Measurements from ENCODE around the gene LMAN1.

Gene LMAN1

DNA sequence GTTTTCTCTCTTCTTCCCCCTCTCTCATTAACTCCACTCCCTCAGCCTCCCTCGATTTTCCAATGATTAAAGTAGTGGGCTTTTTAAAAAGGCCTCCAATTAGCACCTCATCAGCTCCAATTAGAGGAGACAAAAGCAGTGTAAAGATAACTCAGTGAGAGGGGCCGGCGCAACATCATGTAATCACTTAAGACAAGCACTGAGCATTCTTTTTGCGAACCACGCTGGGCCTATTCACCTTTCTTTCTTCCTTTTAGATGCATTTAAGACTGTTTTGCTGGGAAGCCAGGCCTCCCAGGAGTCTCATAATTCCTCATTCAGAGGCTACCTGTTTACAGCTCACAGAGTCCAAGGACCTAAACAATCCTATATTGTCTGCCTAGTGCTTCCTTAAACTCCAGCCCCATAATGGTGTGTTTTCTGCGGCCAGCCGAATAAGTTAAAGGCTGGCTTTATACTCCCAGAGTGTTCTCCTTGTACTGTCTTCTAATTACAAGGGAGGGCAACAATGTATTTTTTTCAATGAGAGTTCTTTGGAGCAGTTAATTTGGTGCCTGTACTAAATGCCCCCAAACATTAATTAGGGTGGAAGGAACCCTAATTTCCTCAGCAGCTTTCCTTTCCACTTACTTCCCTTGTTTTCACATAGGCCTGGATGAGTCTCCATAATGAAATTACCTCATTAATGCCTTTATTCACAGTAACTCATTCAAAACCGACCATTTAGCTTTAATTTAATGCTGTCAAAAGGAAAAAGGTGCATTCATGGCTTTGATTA is 28.0 kb upstream of the LMAN1 start:
- peak overlapping the region in 1 of 11 experiments; percentile 44; a peak in 1 of 22 replicates for H3K27ac ChIP-seq
- no peak overlapping the region for H3K9ac ChIP-seq
- H3K9me3 ChIP-seq (replicated peaks in 1 of 11): no peaks in the 10 kb centered on the region
- no peaks in the 10 kb centered on the region for H4K20me1 ChIP-seq
- H3K36me3 ChIP-seq: no peaks in the 10 kb centered on the region
- TF ChIP-seq Cebpa-rat (IDR thresholded peaks at IDR 0.05): no peak
- no peak overlapping the region for H3K4me3 ChIP-seq
- peak overlapping the region in 3 of 11 experiments; percentile 32 to 52 (median 34); a peak in 3 of 22 replicates for H3K4me2 ChIP-seq
- H3K4me1 ChIP-seq: peaks cover 8 to 28% (median 19%) of the 10 kb centered on the region in 10 experiments; a peak in 19 of 20 replicates
- H3K27me3 ChIP-seq: no peaks in the 10 kb centered on the region

DNA sequence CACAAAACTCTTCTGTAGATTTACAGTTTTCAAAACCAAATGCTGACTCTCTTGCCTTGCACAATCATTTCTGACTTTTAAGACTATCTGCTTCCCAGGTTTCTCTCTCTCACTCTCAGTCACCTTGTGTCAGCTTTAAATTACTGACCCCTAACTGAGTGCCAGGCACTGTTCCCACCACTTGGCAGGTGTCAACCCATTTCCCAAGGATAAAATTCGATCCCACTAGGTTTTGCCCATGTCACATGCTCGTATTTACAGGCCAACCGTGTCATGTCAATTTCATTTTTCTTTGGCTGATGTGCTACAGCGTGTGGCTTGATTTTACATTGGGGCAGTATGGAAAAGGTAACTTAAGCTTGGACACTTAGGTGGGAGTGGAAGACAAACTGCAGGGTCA is 26.1 kb upstream of the LMAN1 start:
- Histone ChIP-seq H3K9me3 (replicated peaks in 1 of 11) (no peaks in the 10 kb centered on the region), H3K36me3 (no peaks in the 10 kb centered on the region), H4K20me1 (no peaks in the 10 kb centered on the region), H3K4me3 (no peak overlapping the region), H3K27me3 (no peaks in the 10 kb centered on the region), H3K27ac (no peak overlapping the region), H3K4me1 (peaks cover 8 to 25% (median 19%) of the 10 kb centered on the region in 10 experiments; a peak in 19 of 20 replicates), H3K9ac (no peak overlapping the region), H3K4me2 (no peak overlapping the region)
- no peak for TF ChIP-seq Cebpa-rat (IDR thresholded peaks at IDR 0.05)

DNA sequence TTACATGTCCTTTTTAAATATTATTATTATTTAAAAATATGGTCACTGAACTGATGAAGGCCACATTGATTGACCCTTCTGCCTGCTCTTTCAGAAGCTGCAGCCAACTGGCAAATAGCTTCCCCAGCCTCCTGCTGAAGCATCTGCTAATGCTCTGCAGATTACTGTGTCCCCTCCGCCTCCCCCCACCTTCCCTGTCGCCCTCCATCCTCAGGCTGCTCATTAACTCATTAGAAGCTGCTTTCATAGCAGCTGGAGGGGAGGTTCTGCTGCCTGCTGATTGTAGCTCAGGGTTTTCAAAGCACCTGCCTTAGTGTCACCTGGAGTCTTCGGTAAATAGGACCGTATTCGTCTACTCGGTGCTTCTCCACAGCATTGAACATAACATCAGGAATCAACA is 24.8 kb upstream of the LMAN1 start:
- no peak overlapping the region for H3K9ac ChIP-seq
- no peaks in the 10 kb centered on the region for H3K27me3 ChIP-seq
- H4K20me1 ChIP-seq: no peaks in the 10 kb centered on the region
- no peak overlapping the region for H3K4me3 ChIP-seq
- peaks cover 0 to 15% (median 13%) of the 10 kb centered on the region in 10 experiments; a peak in 17 of 20 replicates for H3K4me1 ChIP-seq
- no peaks in the 10 kb centered on the region for H3K36me3 ChIP-seq
- H3K27ac ChIP-seq: no peak overlapping the region
- H3K9me3 ChIP-seq (replicated peaks in 1 of 11): no peaks in the 10 kb centered on the region
- TF ChIP-seq Cebpa-rat (IDR thresholded peaks at IDR 0.05): no peak
- H3K4me2 ChIP-seq: no peak overlapping the region

DNA sequence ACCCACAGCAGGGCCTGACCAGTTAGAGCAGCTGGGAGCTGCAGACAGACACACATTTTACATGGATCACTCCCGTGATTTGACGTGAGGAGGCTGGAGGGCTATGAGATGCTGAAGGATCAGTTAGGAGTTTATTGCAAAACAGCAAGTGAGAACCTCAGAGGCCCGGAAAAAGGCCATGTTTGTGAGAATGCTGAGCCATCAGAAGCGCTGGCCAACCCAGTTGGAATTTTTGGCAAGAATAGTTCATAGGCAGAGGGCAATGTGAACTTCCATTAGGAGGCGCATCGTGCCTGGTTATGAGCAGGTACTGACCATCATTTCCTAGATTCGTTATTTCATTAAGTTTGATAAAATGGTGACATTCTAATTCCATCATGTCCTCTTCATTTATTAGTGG is 23.3 kb upstream of the LMAN1 start:
- Histone ChIP-seq H3K4me2 (no peak overlapping the region), H3K9ac (no peak overlapping the region), H3K36me3 (no peaks in the 10 kb centered on the region), H4K20me1 (no peaks in the 10 kb centered on the region), H3K4me1 (peaks cover 0 to 6% (median 5%) of the 10 kb centered on the region in 10 experiments; a peak in 15 of 20 replicates), H3K27ac (no peak overlapping the region), H3K9me3 (replicated peaks in 1 of 11) (no peaks in the 10 kb centered on the region), H3K4me3 (no peak overlapping the region), H3K27me3 (no peaks in the 10 kb centered on the region)
- TF ChIP-seq Cebpa-rat (IDR thresholded peaks at IDR 0.05): no peak

DNA sequence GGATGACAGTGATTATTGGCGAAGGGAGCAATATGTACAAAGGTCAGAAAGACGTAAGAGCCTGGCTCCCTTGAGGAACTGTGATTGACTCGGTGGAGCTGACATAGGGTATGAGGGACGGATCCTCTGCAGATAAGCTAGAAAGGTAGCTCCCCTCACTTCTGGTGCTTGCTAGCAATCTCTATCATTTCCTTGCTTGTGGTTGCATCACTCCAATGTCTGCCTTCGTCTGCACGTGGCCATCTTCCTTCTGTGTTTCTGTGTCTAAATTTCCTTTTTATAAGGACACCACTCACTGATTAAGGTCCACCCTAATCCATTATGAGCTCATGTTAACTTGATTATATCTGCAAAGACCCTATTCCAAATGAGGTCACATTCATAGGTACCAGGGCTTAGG is 22.9 kb upstream of the LMAN1 start:
- no peaks in the 10 kb centered on the region for H4K20me1 ChIP-seq
- no peaks in the 10 kb centered on the region for H3K9me3 ChIP-seq (replicated peaks in 1 of 11)
- no peak overlapping the region for H3K27ac ChIP-seq
- no peak overlapping the region for H3K4me3 ChIP-seq
- H3K9ac ChIP-seq: no peak overlapping the region
- no peak overlapping the region for H3K4me2 ChIP-seq
- no peaks in the 10 kb centered on the region for H3K27me3 ChIP-seq
- peaks cover 3 to 11% (median 9%) of the 10 kb centered on the region in 10 experiments; a peak in 17 of 20 replicates for H3K4me1 ChIP-seq
- H3K36me3 ChIP-seq: no peaks in the 10 kb centered on the region
- no peak for TF ChIP-seq Cebpa-rat (IDR thresholded peaks at IDR 0.05)

DNA sequence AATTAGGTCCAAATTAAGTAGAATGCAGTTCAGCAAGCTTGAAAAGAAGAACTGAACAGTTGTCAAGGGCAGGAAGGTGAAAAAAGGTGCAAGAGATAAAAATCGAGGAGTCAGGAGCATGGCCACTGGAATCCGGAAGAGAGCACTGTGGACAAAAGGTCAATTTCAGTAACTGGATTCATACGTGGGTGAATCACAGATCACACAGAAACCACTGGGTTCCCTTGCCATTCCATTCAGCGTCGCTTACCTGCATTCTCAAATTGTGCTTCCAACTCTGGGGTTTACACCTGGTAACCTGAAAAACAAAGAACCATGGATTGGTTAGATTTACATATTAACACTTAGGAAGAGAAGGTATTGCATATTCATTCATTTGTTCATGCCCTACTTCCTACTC is 21.6 kb upstream of the LMAN1 start:
- Histone ChIP-seq H3K27me3 (no peaks in the 10 kb centered on the region), H3K36me3 (no peaks in the 10 kb centered on the region), H3K9me3 (replicated peaks in 1 of 11) (no peaks in the 10 kb centered on the region), H3K9ac (no peak overlapping the region), H3K4me2 (no peak overlapping the region), H3K27ac (no peak overlapping the region), H4K20me1 (no peaks in the 10 kb centered on the region), H3K4me1 (peaks cover 5 to 23% (median 18%) of the 10 kb centered on the region in 10 experiments; a peak in 17 of 20 replicates), H3K4me3 (no peak overlapping the region)
- TF ChIP-seq Cebpa-rat (IDR thresholded peaks at IDR 0.05): no peak

DNA sequence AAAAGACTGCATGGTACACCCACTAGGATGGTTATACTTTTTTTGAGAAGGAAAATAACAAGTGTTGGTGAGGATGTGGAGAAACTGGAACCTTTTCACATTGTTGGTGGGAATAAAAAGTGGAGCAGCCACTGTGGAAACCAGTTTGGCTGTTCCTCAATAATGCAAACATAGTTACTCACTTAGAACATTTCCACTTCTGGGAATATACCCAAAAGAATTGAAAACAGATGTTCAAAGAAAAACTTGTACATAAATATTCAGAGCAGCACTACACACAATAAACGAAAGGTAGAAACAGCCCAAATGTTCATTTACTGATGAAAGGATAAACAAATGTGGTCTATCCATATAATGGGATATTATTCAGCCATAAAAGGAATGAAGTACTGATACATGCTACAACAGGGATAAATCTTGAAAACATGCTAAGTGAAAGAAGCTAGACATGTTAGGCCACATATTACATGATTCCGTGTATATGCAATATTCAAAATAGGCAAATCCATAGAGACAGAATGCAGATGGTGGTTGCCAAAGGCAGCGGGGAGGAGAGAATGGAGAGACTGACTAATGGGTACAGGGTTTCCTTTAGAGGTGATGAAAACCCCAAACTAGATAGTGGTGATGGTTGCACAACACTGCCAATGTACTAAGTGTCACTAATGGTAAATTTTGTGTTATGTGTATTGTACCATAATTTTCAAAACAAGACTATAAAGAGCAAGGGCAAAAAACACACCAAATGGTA is 20.9 kb upstream of the LMAN1 start:
- H3K9ac ChIP-seq: no peak overlapping the region
- H3K27ac ChIP-seq: no peak overlapping the region
- no peaks in the 10 kb centered on the region for H3K27me3 ChIP-seq
- no peaks in the 10 kb centered on the region for H3K36me3 ChIP-seq
- no peak for TF ChIP-seq Cebpa-rat (IDR thresholded peaks at IDR 0.05)
- H3K4me2 ChIP-seq: no peak overlapping the region
- peaks cover 5 to 24% (median 18%) of the 10 kb centered on the region in 10 experiments; a peak in 17 of 20 replicates for H3K4me1 ChIP-seq
- H4K20me1 ChIP-seq: no peaks in the 10 kb centered on the region
- H3K4me3 ChIP-seq: no peak overlapping the region
- H3K9me3 ChIP-seq (replicated peaks in 1 of 11): no peaks in the 10 kb centered on the region

DNA sequence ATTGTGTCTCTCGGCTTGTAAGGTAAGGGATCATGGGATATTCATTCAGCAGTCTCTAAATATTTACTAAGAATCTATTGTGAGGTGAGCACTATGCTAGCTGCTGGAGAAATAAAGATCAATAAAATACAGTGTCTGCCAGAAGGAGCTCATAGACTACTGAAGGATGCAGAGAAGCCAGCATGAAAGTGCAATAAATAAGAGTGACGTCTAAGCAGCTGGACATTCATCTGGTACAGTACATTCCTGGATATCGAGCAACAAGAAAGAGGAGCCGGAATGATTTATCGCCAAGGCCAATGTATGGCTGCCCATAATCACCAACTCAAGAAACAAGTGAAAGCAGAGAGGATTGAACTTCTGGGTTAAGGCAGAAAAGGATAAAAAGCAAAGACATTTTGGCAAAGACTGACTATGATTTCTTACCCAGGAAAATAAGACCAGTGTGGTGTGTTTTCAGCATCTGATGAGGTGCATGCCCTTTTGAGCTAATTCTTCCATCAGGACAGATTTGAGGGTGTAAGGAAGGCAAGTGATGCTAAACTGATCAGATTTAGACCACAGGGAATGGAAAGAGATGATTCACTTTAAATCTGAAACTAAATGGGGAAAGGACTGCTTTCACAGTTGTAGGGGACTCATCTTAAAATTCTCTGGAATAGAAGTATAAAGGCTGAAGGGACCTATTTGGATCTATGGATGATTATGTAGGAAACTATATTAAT is 18.7 kb upstream of the LMAN1 start:
- no peaks in the 10 kb centered on the region for H3K36me3 ChIP-seq
- TF ChIP-seq Cebpa-rat (IDR thresholded peaks at IDR 0.05): no peak

More for the DNA sequence above, 18.7 kb upstream of the LMAN1 start:
- no peaks in the 10 kb centered on the region for H3K27me3 ChIP-seq
- no peaks in the 10 kb centered on the region for H4K20me1 ChIP-seq
- H3K9ac ChIP-seq: no peak overlapping the region
- peak overlapping the region in 8 of 11 experiments; percentile 60 to 87 (median 72); a peak in 16 of 22 replicates for H3K4me2 ChIP-seq
- H3K4me1 ChIP-seq: peaks cover 9 to 24% (median 20%) of the 10 kb centered on the region in 10 experiments; a peak in 18 of 20 replicates
- no peaks in the 10 kb centered on the region for H3K9me3 ChIP-seq (replicated peaks in 1 of 11)
- H3K27ac ChIP-seq: no peak overlapping the region
- no peak overlapping the region for H3K4me3 ChIP-seq
